T47D (cell line): Measurements from ENCODE around the gene MCC.
"Not testable (repeated sequence)": the region's sequence is repeated elsewhere in the genome, so short reads cannot be mapped to it uniquely, and the experiment has no call there.

Source experiments
- DNase-seq, 2 experiments: peaks; one replicate each; pipeline versions ENCODE4 v3.0.0 to v3.0.0-alpha.2; 2011 to 2012; ENCODE audit warnings: low read depth in 1 of 2, low spot score in 1 of 2
- JUND ChIP-seq: IDR thresholded peaks from 2 replicates; pipeline ENCODE4 v1.6.1; 2012; ENCODE audit warnings: low read depth
- in situ Hi-C: cut with HindIII; loops from 2 replicates; pipeline ENCODE4 v1.10.0; 2016; ENCODE audit warnings: low sequenced_read_pairs, low pct_unique_long_range_greater_than_20kb

MCC gene

DNA sequence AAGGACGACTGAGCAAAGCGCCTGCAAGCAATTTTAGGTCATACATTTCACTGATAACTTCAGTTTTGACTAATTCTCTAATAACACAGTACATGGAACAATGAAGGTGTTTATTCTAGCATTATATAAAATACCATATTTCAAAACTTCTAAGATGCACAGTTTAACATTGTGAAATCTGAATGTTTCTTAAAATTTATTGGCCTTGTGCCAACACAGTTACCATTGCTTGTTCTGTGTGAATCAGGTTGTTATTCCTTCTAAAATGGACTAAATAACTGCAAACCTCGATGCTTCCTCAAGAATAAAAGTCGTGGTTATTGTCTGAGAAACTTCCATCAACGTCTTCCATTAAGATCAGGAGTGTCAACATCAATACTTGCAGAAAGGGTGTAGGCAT is 8.0 kb downstream of the MCC start:
- in situ Hi-C loops = no loop called here
- no peak for DNase-seq
- TF ChIP-seq JUND = no peak

DNA sequence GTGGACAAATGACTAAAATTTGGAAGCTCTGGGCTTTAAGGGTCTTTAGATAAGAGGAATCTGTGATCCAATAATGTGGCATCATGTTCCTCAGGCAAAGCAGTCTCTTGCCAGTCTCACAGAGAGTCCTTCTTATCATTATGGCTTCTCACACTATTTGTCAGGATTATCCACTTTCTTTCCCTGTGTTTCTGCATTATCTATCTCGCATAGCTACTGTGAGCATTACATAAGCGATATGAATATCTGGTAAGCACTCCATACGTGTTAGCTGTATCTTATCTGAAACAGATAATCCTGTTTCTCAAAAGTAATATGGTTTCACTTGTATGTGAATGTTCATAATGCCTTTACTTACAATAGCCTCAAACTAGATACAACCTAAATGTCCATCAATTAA is 9.6 kb downstream of the MCC start:
- DNase-seq = no peak
- no peak for TF ChIP-seq JUND
- in situ Hi-C loops = no loop called here

DNA sequence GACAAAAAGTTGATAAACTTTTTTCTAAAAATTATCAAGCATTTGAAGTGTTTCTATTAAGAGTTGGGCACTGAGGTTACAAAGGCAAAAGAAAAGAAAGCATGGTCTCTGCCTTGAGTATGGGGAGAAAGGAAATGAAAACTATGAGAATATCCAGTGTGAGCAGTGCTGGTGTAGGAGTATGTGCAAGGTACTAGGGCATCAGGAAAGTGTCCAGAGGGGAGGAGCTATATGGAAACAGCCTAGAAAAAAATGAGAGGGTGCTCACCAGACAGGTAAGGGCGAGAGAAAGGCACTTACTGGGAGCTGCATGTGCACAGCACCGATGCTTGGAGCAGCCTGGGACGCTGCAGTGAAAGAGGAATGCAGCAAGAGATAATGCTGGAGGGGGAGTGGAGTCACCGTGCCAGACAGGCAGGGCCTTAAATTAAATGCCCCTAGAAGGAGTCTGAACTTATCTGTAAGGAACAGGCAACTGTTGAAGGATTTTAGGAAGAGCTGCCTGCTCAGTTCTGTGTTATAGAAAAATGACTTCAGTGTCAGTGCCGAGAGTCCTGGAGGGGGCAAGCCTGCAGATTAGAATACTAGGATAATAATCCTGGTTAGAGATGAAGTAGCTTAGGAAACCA is 14.0 kb downstream of the MCC start:
- TF ChIP-seq JUND = no peak
- peak in 1 of 2 experiments; percentile 18 for DNase-seq
- in situ Hi-C loops = no loop called here

DNA sequence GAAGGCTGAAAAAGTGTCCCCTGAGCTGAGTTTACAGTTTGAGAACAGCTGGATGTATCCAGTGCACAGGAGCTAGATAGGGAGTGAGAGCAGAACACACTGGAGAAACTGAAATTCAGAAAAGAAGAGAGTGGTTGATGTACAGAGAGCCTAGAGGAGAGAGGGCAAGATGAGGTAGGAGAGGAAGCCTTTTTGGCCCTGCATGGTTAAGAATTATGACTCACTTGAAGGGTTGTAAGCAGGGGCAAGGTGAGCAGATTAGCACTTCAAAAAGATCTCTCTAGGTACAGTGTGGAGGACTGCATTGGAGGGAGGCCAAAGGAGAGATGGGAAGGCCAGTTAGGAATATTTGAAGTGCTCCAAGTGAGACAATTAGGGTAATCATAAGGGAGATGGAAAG is 25.2 kb downstream of the MCC start:
- no peak for DNase-seq
- in situ Hi-C loops = no loop called here
- no peak for TF ChIP-seq JUND

DNA sequence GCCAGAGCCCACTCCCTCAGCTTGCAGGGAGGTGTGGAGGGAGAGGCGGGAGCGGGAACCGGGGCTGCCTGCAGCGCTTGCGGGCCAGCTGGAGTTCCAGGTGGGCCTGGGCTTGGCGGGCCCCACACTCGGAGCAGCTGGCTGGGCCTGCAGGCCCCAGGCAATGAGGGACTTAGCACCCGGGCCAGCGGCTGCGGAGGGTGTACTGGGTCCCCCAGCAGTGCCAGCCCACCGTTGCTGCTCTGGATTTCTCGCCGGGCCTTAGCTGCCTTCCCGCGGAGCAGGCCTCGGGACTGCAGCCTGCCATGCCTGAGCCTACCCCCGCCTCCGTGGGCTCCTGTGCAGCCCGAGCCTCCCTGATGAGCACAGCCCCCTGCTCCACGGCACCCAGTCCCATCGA is 31.1 kb downstream of the MCC start:
- in situ Hi-C loops = not testable (repeated sequence)

GRCh38 chr5:113452941-113453340 is 35.3 kb downstream of the MCC start:
- no peak for TF ChIP-seq JUND
- no peak for DNase-seq
- in situ Hi-C loops = no loop called here

More for the DNA sequence above, 31.1 kb downstream of the MCC start:
- DNase-seq = not testable (repeated sequence)

- TF ChIP-seq JUND = no peak
- in situ Hi-C loops = no loop called here
- peak in 1 of 2 experiments; percentile 19 for DNase-seq
Observed at GRCh38 chr5:113451797-113452196, 36.5 kb downstream of the MCC start.

- DNase-seq = no peak
- in situ Hi-C loops = no loop called here
- no peak for TF ChIP-seq JUND
Observed at GRCh38 chr5:113450929-113451328, 37.3 kb downstream of the MCC start.

DNA sequence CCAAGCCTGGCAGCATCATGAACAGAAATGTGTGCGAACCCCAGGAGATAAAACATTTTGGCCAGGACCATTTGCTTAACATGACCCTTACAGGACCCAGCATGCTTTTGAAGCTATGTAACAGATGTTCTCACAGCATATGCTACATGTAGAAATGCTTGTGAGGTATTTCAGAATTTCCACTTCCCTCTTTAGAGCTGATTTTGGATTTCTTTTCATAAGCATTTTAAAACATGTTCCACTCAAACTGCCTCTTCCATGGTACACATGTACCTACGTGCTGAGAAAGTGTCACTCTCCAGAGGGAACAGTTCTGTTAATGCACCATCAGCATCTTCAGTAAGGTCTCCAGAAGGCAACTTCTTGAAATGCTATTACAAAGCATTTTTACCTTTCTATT is 37.8 kb downstream of the MCC start:
- TF ChIP-seq JUND = no peak
- in situ Hi-C loops = no loop called here
- DNase-seq = no peak

GRCh38 chr5:113448252-113448651 is 40.0 kb downstream of the MCC start:
- in situ Hi-C loops = no loop called here
- no peak for TF ChIP-seq JUND
- no peak for DNase-seq

DNA sequence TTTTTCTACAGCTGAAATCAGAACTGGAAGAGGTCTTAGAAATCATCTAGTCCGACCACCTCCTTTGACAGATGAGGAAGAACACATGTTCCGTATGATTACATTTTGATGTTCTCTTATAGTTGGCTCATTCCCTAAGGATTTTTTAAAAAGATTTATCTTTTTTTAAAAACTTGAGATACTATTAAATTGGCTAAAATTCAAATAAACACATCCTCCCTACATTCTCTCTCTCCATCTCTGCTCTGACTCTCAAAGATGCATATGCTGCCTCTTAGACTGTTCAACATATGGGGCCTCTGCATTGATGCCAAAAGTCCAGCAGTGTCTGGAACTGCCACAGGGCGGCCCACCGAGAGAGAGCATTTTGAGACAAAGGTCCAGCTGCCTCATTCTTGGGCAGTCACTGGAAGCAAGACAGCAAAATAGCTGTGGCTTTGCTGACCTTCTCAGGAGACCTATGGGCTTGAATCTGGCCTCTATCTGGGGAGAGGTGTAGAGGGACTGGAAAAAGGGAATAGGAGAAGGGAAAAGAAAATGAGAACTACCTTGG is 40.7 kb downstream of the MCC start:
- peak in 1 of 2 experiments; percentile 38 for DNase-seq
- TF ChIP-seq JUND = no peak
- in situ Hi-C loops = no loop called here

GRCh38 chr5:113446358-113446927 is 41.8 kb downstream of the MCC start:
- in situ Hi-C loops = no loop called here
- DNase-seq = no peak
- TF ChIP-seq JUND = no peak

- TF ChIP-seq JUND = no peak
- DNase-seq = no peak
- in situ Hi-C loops = no loop called here
Observed at GRCh38 chr5:113437111-113437510, 51.1 kb downstream of the MCC start.

DNA sequence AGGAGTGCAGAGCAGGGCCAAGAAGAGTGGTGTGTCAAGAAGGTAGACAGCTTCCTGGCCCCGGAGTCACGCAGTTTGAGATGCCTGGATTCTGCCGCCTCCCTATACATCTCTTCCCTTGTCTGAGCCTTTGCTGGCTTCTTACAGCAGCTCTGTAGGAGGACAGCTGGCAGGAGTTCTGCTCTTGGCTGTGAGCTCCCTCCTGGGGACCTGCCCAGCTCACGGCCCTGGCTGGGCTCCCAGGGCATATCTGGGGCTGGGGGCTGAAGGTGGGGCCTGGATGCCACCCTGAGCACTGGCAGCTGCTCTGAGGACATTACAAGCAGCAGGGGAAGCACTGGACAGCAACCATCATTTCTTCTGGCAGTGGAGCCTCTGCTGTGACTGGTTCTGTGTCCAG is 52.7 kb downstream of the MCC start:
- TF ChIP-seq JUND = no peak
- DNase-seq = no peak
- in situ Hi-C loops = no loop called here
